ENCODE data around the gene ZNF148.

ZNF148 gene

DNA sequence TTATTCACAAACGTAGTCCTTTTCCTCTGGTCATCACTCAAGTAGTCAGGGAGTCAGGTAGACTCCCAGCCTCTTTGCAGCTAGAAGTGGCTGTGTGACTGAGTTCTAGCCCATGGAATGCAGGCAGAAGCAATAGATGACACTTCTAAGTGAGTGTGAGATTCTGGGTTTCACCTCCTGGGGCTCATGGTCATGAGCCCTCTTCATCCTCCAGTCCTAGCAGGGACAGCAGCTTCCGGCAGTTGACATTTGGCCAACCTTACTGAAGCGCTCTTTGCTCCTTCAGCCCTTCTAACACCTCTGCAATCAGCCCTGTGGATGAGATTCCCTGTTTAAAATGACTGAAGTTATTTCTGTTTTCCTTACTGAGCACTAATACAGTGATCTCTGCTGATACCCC is 184.3 kb downstream of the ZNF148 start:
- no peak overlapping the region for H3K4me3 ChIP-seq (ENCODE audit: low read depth, low read length)
- DNase-seq (ENCODE audit: low read depth), result no peak
- TF ChIP-seq, protein P1, sequence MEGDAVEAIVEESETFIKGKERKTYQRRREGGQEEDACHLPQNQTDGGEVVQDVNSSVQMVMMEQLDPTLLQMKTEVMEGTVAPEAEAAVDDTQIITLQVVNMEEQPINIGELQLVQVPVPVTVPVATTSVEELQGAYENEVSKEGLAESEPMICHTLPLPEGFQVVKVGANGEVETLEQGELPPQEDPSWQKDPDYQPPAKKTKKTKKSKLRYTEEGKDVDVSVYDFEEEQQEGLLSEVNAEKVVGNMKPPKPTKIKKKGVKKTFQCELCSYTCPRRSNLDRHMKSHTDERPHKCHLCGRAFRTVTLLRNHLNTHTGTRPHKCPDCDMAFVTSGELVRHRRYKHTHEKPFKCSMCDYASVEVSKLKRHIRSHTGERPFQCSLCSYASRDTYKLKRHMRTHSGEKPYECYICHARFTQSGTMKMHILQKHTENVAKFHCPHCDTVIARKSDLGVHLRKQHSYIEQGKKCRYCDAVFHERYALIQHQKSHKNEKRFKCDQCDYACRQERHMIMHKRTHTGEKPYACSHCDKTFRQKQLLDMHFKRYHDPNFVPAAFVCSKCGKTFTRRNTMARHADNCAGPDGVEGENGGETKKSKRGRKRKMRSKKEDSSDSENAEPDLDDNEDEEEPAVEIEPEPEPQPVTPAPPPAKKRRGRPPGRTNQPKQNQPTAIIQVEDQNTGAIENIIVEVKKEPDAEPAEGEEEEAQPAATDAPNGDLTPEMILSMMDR (conservative IDR thresholded peaks at IDR 0.05; ENCODE audit: low read depth, low read length), result no peak

DNA sequence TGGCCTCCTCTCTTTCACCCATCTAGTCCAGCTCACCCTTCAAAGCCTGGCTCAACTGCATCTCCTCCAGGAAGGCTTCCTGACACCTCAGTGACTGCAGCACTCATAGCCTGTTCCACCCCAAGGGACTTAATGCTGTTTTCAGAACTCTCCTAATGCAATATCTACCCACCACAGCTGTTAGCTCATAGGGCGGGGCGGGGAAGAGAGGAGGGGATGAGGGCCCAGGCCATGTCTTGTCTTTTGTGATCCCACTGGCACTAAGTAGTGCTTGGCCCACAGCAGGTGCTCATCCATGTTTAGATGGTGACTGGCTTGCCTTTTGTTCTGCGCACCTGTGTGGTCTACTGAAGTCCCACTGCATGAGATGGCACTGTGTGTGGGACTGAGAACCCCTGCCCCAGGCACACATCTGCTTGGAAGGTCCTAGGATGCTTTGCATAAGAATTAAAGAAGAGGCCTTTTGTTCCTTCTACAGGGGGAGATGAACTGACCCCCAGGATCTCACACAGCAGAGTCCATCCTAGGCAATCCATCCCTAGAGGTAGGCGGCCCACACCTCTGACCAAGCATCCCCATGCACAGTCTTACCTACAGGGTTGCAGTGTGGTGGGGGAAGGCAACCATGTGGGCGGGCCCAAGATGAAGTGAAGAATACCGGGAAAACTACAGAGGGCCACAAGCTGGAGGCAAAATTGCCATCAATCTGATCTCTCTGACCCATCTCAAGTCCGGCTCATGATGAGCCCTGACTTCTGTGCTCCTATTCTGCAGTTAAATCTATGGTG is 185.6 kb downstream of the ZNF148 start:
- DNase-seq (ENCODE audit: low read depth), result no peak
- H3K4me3 ChIP-seq (ENCODE audit: low read depth, low read length), result no peak overlapping the region
- TF ChIP-seq, protein P1 (conservative IDR thresholded peaks at IDR 0.05; ENCODE audit: low read depth, low read length), result no peak

DNA sequence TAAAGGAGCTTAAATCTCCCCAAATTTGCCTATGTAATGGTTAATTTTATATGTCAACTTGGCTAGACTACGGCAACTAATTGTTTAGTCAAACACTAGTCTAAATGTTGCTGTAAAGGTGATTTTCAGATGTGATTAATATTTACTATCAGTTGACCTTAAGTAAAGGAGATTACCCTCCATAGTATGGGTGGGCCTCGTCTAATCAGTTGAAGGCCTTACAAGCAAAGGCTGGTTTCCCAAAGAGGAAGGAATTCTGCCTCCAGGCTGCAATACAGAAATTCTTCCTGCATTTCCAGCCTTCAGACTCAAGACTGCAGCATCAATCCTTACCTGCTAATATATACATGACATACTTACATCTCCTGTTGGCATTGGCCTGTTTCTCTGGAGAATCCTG is 186.2 kb downstream of the ZNF148 start:
- TF ChIP-seq, protein P1 (conservative IDR thresholded peaks at IDR 0.05; ENCODE audit: low read depth, low read length), result no peak
- no peak overlapping the region for H3K4me3 ChIP-seq (ENCODE audit: low read depth, low read length)
- no peak for DNase-seq (ENCODE audit: low read depth)

DNA sequence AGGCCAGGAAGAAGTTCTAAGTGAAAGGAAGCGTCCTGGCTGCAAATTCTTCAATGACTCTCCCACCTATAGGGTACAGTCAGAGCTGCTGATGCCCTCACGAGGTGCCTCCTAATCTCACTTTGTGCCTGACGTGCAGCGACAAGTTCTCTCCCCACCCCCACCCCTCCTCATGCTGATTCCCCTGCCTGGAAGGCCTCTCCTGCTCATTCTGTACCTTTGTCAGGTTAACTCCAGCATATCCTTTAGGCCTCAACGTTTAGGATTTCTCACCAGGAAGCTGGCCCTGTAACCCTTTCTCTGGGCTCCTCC is 187.6 kb downstream of the ZNF148 start:
- TF ChIP-seq, protein P1 (conservative IDR thresholded peaks at IDR 0.05; ENCODE audit: low read depth, low read length), result no peak
- no peak overlapping the region for H3K4me3 ChIP-seq (ENCODE audit: low read depth, low read length)
- DNase-seq (ENCODE audit: low read depth), result no peak

DNA sequence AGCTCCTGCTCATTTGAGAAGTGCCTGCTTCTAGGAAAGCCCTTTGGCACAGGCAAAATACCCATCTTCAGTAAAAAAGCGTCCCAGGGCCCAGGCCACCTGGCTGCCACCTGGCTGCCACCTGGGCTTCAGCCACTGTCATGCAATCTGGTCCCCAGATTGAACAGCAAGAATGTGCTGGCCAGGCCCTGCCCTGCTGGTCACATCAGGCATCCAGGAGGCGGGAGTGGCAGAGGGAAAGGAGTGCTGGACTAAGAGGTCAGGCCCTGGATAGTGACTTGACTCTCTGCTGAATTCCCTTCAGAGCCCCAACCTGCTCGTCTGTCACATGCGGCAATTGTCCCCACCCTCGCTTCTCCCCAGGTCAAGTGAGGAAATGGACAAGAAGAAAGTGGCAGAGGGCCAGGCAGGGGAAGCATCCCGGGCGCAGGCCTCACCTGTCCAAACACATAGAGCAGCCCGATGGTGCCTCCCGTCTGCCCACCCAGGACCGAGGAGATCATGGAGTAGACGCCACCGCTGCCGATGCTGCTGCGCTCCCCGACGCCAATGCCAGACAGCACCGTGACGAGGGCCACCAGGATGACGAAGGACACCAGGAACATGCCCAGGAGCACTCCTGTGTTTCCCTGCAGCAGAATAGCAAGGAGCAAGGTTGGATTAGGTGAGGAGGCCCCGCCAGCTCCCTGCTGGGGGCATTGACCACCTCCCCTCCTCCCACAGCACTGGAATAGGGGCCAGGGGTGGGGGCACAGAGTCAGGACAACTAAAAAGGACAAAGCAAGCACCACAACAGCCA is 188.1 kb downstream of the ZNF148 start:
- no peak for DNase-seq (ENCODE audit: low read depth)
- TF ChIP-seq, protein P1 (conservative IDR thresholded peaks at IDR 0.05; ENCODE audit: low read depth, low read length), result no peak
- no peak overlapping the region for H3K4me3 ChIP-seq (ENCODE audit: low read depth, low read length)

DNA sequence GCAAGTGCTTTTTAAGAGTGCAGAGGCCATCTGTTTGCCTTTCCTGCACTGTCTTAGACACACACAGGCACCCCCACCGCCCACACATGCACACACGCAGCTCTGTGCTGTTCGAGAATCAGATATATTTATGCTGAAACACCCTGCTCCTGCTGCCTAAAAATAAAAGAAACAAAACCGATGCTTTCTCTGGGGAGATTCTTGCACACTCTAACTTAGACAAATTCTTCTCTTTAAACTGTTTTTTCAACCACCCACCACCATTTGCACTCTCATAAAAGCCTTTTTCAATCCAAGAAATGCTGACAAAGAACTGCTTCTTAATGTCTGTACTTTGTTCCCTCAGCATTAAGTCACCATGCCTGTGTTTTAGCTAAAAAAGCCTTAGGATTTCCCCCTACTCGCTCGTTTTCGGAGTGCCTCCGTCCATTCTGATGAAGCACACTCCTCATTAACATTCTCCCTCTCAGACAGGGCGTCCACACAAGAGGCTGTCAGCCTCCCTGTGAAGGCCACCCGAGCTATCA is 188.8 kb downstream of the ZNF148 start:
- H3K4me3 ChIP-seq (ENCODE audit: low read depth, low read length), result no peak overlapping the region
- TF ChIP-seq, protein P1 (conservative IDR thresholded peaks at IDR 0.05; ENCODE audit: low read depth, low read length), result no peak
- DNase-seq (ENCODE audit: low read depth), result peak; percentile 56
